ENCODE results near the gene PPP2R5C.

PPP2R5C gene

GRCh38 chr14:101732118-101732517 is 29.4 kb upstream of the PPP2R5C start:
- Histone ChIP-seq H3K79me2 (ENCODE audit: control insufficient read depth, low read length) (no peaks in the 10 kb centered on the region), H3K36me3 (ENCODE audit: control insufficient read depth, low read length) (no peaks in the 10 kb centered on the region), H4K20me1 (ENCODE audit: control insufficient read depth, insufficient read depth, low read depth, low read length) (no peaks in the 10 kb centered on the region), H3K27me3 (ENCODE audit: control insufficient read depth, low read length) (no peaks in the 10 kb centered on the region), H3K9me3 (ENCODE audit: control insufficient read depth, insufficient read depth, low read length) (no peaks in the 10 kb centered on the region), H3K4me2 (ENCODE audit: low read length) (peak overlapping the region; percentile 44), H3K27ac (ENCODE audit: low read depth, low read length) (no peak overlapping the region), H3F3A (ENCODE audit: control insufficient read depth, insufficient read depth) (no peaks in the 10 kb centered on the region), H3K9me2 (replicated peaks; ENCODE audit: control insufficient read depth, low read length) (no peaks in the 10 kb centered on the region), H3K4me1 (ENCODE audit: control insufficient read depth, low read length) (peaks cover 17% of the 10 kb centered on the region), H3K4me3 (ENCODE audit: low read length) (peak overlapping the region; percentile 15; the same call in 1 of the 2 replicates)
- no peak for TF ChIP-seq EZH2phosphoT487 (IDR thresholded peaks at IDR 0.05; ENCODE audit: borderline replicate concordance, low read length)
- no peak for TF ChIP-seq CTCF (IDR thresholded peaks at IDR 0.05; ENCODE audit: low read depth, low read length, poor library complexity, severe bottlenecking)

- Histone ChIP-seq H3K4me1 (ENCODE audit: control insufficient read depth, low read length) (peaks cover 17% of the 10 kb centered on the region), H3K9me2 (replicated peaks; ENCODE audit: control insufficient read depth, low read length) (no peaks in the 10 kb centered on the region), H3F3A (ENCODE audit: control insufficient read depth, insufficient read depth) (no peaks in the 10 kb centered on the region), H3K4me3 (ENCODE audit: low read length) (no peak overlapping the region), H3K27ac (ENCODE audit: low read depth, low read length) (no peak overlapping the region), H3K36me3 (ENCODE audit: control insufficient read depth, low read length) (no peaks in the 10 kb centered on the region), H4K20me1 (ENCODE audit: control insufficient read depth, insufficient read depth, low read depth, low read length) (no peaks in the 10 kb centered on the region), H3K27me3 (ENCODE audit: control insufficient read depth, low read length) (no peaks in the 10 kb centered on the region), H3K9me3 (ENCODE audit: control insufficient read depth, insufficient read depth, low read length) (no peaks in the 10 kb centered on the region), H3K79me2 (ENCODE audit: control insufficient read depth, low read length) (no peaks in the 10 kb centered on the region), H3K4me2 (ENCODE audit: low read length) (no peak overlapping the region)
- TF ChIP-seq CTCF (IDR thresholded peaks at IDR 0.05; ENCODE audit: low read depth, low read length, poor library complexity, severe bottlenecking) = no peak
- TF ChIP-seq EZH2phosphoT487 (IDR thresholded peaks at IDR 0.05; ENCODE audit: borderline replicate concordance, low read length) = no peak
Observed at GRCh38 chr14:101733211-101733610, 28.3 kb upstream of the PPP2R5C start.

GRCh38 chr14:101734246-101734847 is 27.2 kb upstream of the PPP2R5C start:
- H3F3A ChIP-seq (ENCODE audit: control insufficient read depth, insufficient read depth) = no peaks in the 10 kb centered on the region
- peaks cover 17% of the 10 kb centered on the region for H3K4me1 ChIP-seq (ENCODE audit: control insufficient read depth, low read length)
- no peaks in the 10 kb centered on the region for H3K36me3 ChIP-seq (ENCODE audit: control insufficient read depth, low read length)
- no peak overlapping the region for H3K4me3 ChIP-seq (ENCODE audit: low read length)
- no peak overlapping the region for H3K27ac ChIP-seq (ENCODE audit: low read depth, low read length)
- H3K27me3 ChIP-seq (ENCODE audit: control insufficient read depth, low read length) = no peaks in the 10 kb centered on the region
- H3K9me2 ChIP-seq (replicated peaks; ENCODE audit: control insufficient read depth, low read length) = no peaks in the 10 kb centered on the region
- peaks cover 1% of the 10 kb centered on the region; the same call in 1 of the 2 replicates for H3K9me3 ChIP-seq (ENCODE audit: control insufficient read depth, insufficient read depth, low read length)
- no peaks in the 10 kb centered on the region for H3K79me2 ChIP-seq (ENCODE audit: control insufficient read depth, low read length)
- TF ChIP-seq CTCF (IDR thresholded peaks at IDR 0.05; ENCODE audit: low read depth, low read length, poor library complexity, severe bottlenecking) (no peak), EZH2phosphoT487 (IDR thresholded peaks at IDR 0.05; ENCODE audit: borderline replicate concordance, low read length) (no peak)
- H4K20me1 ChIP-seq (ENCODE audit: control insufficient read depth, insufficient read depth, low read depth, low read length) = no peaks in the 10 kb centered on the region
- no peak overlapping the region for H3K4me2 ChIP-seq (ENCODE audit: low read length)

Data from DOHH2 (cell line).